COLO668 (cell line): ENCODE data around the gene AIP.

Source experiments
- DNase-seq: peaks from one replicate; lab custom pipeline; 2025; ENCODE audit not compliant: unreplicated experiment; lab: John Stamatoyannopoulos, UW

AIP gene

GRCh38 chr11:67492801-67493547 lies 10.1 kb downstream of the AIP start:
- DNase-seq = no peak

GRCh38 chr11:67493548-67494370 lies 10.9 kb downstream of the AIP start:
- no peak for DNase-seq

GRCh38 chr11:67494371-67495233 lies 11.8 kb downstream of the AIP start:
- no peak for DNase-seq

- no peak for DNase-seq
Observed at GRCh38 chr11:67495234-67496005, 12.6 kb downstream of the AIP start.

GRCh38 chr11:67496113-67496512 lies 13.3 kb downstream of the AIP start:
- DNase-seq = no peak

- no peak for DNase-seq
Observed at GRCh38 chr11:67497656-67498291, 14.9 kb downstream of the AIP start.

- DNase-seq = no peak
Observed at GRCh38 chr11:67498544-67498972, 15.7 kb downstream of the AIP start.

GRCh38 chr11:67499808-67500483 lies 17.1 kb downstream of the AIP start:
- DNase-seq = no peak

GRCh38 chr11:67500484-67500821 lies 17.6 kb downstream of the AIP start:
- DNase-seq = no peak

- no peak for DNase-seq
Observed at GRCh38 chr11:67500831-67501715, 18.2 kb downstream of the AIP start.

GRCh38 chr11:67501854-67502253 lies 19.0 kb downstream of the AIP start:
- no peak for DNase-seq

- no peak for DNase-seq
Observed at GRCh38 chr11:67502328-67502979, 19.6 kb downstream of the AIP start.

GRCh38 chr11:67503119-67504004 lies 20.5 kb downstream of the AIP start:
- no peak for DNase-seq

GRCh38 chr11:67504005-67504949 lies 21.5 kb downstream of the AIP start:
- peak; percentile 53 for DNase-seq

- peak; percentile 58 for DNase-seq
Observed at GRCh38 chr11:67504950-67505581, 22.2 kb downstream of the AIP start, which contains the start of gene PITPNM1. Gene PITPNM1, minus strand, starts transcription at chr11:67505363. Its CDS starts 1,183 bp downstream, at chr11:67504180.
